ENCODE results near the gene SLC23A3.

Gene SLC23A3

GRCh38 chr2:219175486-219175885 is 5.7 kb upstream of the SLC23A3 start:
- no peak for DNase-seq

GRCh38 chr2:219174801-219175200 is 5.0 kb upstream of the SLC23A3 start:
- no peak for DNase-seq

DNA sequence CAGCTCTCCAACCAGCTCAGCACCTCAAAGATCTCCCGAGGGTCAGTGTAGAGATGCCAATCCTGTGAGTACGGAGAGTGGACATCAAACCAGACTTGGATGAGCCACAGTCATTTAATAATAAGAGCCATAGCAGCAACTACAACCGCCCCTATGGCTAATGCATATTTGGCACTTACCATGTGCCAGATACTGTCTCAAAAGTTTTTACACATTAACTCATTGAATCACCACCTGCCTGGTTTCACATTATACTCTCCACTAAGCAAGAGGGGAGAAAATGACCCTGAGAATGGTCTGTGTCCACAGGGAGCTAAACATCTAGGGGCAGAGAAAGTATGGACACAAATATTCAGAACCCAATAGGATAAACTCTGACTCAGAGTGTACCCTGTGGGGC is 4.3 kb upstream of the SLC23A3 start:
- DNase-seq, result no peak

DNA sequence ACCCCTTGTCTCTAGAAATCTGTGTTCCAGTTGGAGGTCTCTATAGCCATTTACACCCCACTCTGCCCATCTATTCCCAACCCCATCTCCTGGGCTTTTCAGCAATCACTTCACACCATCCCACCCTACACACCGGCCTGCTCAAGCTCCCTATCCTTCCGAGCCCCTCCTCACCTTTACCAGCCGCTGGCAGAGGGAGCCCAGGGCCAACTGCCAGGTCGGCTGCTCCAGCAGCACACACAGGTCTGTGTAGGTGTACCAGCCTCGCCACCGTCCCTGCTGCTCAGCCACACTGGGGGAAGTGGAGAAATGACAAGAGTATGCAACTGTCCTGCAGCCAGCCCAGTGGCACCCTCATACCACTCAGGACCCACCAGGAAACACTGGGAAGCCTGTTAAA is 3.3 kb upstream of the SLC23A3 start:
- no peak for DNase-seq

DNA sequence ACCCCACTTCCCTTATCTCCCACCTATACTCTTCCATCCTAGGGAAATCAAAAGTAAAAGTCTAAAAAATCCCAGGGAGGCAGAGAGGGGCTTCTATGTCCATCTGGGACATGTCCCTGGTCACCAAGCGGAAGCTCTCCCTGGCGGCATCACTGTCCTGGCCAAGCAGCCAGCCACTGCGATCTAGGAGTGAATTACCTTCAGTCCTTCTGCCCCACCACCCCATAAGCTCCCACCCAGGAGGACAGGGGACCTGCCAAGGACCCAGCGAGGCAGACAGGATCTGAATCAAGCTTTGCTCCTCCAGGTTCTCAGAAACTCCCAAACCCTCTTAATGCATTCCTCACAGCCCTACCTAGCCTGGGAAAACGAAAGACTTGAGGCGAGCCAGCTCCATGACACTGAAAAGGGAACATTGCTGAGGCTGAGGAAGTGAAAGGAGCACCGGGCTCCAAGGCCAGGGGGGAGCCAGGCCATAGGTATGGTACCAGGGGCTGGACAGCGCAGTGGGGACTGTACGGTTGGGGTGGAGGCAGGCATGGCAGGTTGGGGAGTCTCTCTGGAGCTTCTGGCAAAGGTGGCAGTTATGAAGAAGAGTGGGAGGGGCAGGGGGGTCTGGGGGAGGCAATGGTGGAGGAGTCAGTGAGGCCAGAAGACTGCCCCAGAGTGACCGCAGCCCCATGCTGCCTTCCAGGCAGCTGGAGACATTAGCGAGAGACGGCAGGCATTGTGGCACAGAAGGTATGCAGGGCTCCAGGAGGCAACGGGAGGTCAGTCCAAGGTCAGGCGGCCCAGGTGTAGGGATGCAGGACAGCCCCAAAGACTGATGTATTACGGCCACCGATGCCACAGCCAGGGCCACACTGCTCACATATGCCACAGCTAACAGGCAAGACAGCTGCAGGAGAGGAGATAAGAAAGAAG is 2.7 kb upstream of the SLC23A3 start:
- no peak for DNase-seq

- no peak for DNase-seq
Measured at GRCh38 chr2:219171231-219171651, 1.4 kb upstream of the SLC23A3 start.

DNA sequence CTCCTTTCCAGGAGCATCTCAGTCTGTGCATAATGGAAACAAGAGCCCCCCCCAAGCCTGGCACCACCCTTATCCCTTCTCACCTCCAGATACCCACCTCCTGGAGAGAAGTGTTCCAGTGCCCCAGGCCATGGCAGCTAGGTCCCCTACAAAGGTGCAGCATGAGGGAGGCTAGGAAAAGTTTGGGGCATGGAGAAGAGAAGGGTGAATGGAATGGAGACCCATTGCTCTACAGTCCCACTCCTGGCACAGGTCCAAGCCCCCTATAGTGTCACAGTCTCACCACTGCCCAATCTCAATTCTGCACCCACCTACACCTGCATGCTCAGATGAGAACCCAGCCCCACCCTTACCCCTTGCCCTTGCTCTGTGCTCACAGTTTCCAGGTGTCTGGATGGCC is 897 bp downstream of the SLC23A3 start:
- DNase-seq, result no peak

GRCh38 chr2:219168526-219168925 is 1.3 kb downstream of the SLC23A3 start:
- no peak for DNase-seq

DNA sequence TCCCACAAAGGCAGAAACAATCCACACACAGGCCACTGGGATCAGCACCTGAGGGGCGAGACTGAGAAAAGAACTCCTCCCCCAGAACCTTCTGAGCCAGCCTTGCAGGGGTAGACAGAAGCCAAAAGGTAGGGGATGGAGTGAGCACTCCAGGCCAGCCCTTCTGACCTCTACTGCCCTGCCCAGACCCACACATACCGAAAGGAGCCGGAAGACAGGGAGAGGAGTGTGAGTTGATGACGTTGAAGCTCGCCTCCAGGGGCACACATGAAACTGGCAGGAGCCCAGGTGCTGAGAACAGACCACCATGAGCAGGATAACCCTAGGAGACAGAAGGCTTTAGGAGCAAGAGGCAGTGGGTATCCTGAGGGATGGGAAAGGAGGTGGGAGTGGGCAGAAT is 1.8 kb downstream of the SLC23A3 start:
- no peak for DNase-seq

GRCh38 chr2:219165058-219165911 is 4.5 kb downstream of the SLC23A3 start:
- no peak for DNase-seq

DNA sequence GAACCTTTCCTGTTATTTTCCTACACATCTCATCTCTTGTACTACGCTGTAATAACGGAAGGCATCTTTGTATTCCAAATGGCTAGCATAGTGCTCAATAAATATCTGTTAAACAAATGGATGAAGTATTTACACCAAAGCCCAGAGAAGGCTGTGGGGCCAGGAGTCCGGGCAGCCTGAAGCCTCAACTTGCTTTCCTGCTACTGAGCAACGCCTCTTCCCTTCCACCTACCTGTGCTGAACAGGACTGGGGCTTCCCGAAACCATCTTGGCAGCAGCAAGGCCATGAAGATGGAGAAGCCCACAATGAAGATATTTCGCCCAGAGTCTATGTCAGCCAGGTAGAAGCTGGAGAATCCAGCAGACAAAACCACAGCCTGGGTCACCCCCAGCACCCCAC is 6.7 kb downstream of the SLC23A3 start:
- no peak for DNase-seq

DNA sequence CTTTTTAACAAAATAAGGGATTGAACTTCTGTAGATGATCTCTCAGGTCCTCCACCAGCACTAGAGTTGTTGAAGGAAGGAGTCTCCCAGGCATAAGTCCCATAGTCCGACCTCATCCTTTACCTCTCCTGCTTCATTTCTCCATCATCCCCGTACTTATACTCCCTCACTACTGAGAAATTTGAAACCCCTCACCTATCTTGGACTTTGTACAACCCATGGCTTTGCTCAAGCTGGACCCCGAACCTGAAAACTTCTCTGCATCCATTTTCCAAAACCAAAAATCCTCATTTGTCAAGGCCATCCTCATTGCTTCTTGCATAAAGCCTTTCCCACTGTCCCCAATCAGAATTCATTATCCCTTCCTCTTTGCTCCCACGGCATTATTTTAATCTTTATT is 8.7 kb downstream of the SLC23A3 start:
- DNase-seq, result no peak

DNA sequence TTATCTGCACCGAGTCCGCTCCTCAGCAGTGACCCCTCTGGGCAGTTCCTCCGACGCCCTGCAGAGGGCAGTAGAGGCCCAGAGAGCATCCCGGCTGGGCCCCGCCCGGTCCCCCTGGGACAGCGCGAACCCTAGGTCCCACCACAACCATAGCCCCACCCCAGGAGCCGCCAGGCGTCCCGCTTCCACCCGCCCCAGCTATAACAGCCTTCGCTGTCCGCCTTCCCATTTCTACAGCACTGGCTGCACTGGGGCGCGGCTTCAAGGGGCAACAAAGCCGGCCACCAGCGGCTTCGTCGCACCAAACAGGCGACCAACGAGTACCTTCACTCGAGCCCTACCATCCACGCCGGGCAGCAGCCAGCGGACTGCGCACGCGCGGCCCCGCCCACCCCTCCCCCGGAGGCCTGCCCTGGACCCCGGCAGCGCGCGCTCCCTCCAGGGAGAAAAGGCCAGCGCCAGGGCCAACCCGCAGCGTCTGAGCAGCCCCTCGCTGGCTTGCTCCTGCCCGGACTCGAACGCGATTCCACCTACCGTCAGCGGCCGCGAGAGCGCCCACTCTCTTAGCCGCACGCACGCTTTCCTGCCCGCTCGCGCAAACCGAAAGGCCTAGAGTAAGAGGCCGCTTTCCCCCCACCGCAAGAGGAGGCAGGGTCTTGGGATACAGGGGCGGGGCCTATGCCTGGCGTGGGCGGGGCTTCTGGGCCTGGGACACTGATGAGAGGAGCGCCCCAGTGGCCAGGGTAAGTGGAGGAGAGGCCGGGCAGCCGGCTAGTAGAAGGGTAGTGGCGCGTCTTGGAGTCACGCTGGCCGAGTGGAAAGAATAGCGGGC is 9.4 kb downstream of the SLC23A3 start, which contains the start of gene NHEJ1:
TSS of gene NHEJ1 (minus strand) at position 630 of the 832 bp plus-strand sequence. CDS start 2,453 bp downstream, outside the sequence.
- DNase-seq, result peak; percentile 91

DNA sequence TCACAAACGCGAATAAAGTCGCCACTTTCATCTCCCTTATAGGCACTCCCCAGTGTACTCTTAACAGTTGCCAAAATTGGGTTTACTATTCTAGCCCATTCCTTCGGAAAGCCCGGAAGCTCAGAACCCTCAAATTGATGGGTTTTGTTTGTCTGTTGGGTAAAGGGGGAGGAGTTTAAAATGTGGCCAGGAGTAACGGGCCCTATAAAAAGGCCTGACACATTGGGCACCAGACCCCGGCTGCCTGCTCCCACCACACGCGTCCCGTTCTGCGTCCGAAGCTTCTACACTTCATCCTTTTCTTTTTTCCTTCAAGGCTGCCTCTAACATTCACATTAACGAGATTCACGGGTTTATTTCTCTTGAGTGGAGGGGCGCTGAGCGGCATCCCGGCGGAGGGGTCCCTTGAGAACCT is 10.1 kb downstream of the SLC23A3 start:
- no peak for DNase-seq

GRCh38 chr2:219158586-219158985 is 11.2 kb downstream of the SLC23A3 start:
- DNase-seq, result no peak

GRCh38 chr2:219158025-219158424 is 11.8 kb downstream of the SLC23A3 start:
- no peak for DNase-seq

DNA sequence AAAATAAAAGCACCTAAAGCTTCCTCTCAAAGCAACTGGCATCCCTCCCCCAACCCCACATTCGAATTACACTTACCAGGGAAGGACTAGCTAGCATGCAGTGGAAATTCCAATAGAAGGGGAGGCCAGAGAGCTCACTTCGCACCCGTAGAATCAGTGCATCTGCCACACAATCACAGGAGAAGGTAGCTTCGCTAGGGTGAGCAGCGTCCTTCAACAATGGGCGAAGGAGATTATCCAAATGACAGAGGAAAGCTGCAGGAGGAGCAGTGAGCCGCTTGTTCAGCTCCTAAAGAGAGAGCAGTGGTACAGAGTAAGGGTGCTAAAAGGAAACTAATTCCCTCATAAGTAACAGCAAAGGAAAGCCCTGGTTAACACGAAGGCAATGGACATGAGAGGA is 12.4 kb downstream of the SLC23A3 start:
- DNase-seq, result no peak

- DNase-seq, result no peak
Measured at GRCh38 chr2:219155054-219155644, 14.7 kb downstream of the SLC23A3 start.

- DNase-seq, result no peak
Measured at GRCh38 chr2:219149667-219150066, 20.2 kb downstream of the SLC23A3 start.

DNA sequence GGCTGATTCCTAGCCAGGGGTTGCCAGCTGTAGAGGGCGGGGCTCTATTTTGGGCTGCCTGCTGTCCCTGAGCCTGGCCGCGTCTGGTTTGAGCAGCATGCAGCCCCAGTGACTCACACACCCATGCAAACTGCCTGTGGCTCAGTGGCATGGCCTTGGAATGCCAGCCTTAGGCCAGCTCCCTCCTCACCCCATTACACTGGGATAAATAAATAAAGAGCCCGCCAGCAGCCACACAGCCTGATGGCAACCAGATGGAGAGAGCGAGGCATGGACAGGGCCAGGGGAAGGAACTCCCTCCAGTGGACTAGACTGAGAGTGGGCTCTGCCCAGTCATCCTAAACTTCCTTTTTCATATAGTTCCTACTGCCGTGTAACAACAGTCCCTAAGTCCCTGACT is 27.5 kb downstream of the SLC23A3 start:
- no peak for DNase-seq

GRCh38 chr2:219140722-219141121 is 29.1 kb downstream of the SLC23A3 start:
- DNase-seq, result no peak

DNA sequence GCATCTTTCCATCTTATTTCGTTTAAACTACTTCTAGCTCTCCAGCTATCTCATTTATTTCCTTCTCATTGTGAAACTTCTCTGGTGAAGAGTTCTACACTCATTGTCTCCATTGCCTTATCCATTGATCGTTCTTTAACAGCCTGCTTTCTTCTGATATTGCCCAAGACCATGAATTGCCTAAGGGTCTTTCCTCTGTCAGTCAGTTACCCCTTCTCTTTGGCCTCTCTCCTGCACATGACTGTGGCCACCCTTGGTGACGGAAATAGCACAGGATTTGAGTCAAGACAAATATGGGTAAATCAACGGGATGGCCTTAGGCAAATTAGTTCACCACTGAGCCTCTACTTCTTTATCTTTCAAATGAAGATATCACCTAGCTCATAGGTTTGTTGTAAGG is 35.9 kb downstream of the SLC23A3 start:
- DNase-seq, result no peak

All from CD4-positive, alpha-beta T cell treated with Interferon gamma for 1 hour (primary cell).